B cell (primary cell): ENCODE measurements around the gene CRHR1. TPM values are rescaled to one million over a fixed set of nuclear protein-coding genes. Genes with fewer than 3 reads are reported as not detected.
A peak's percentile ranks its signal among the peaks of the same experiment; 100 is the strongest.

ENCODE experiments used
- ATAC-seq: fragments of 200-7000 bp; cut with Tn5 transposase; one replicate; pipeline ENCODE4 v1.10.0; 2021; ENCODE audit warnings: low read depth, mild to moderate bottlenecking, moderate number of reproducible peaks, moderate library complexity
- CTCF ChIA-PET: fragments of 350-600 bp; sonication (Branson Sonifier 250); formaldehyde crosslinking; loops from one replicate; lab custom pipeline; 2021; ENCODE audit warnings: antibody characterized with exemption, inconsistent platforms; lab: Charles Lee
- POLR2A ChIA-PET: fragments of 350-600 bp; sonication (Branson Sonifier 250); formaldehyde crosslinking; loops from one replicate; lab custom pipeline; 2021; ENCODE audit warnings: antibody characterized with exemption; lab: Charles Lee
- DNase-seq: peaks from one replicate; pipeline ENCODE4 v3.0.0; 2013
- H2AFZ ChIP-seq: 2 replicates; pipeline ENCODE4 v1.6.1; 2012; ENCODE audit warnings: mild to moderate bottlenecking, low read depth, low read length; ENCODE audit not compliant: insufficient read depth, poor library complexity, severe bottlenecking
- H3K27ac ChIP-seq, 2 donors: 1 replicate in 1 of 2; 2 replicates in 1 of 2; pipeline ENCODE4 v1.5.1; 2012 to 2013; ENCODE audit warnings: low read length in 2 of 2, mild to moderate bottlenecking in 2 of 2, moderate library complexity in 1 of 2
- H3K27me3 ChIP-seq, 4 experiments: fragments of 200-600 bp in 1 of 4; sonication (generic) in 1 of 4; replicated peaks in 1 of 4; 1 replicate in 2 of 4; 2 replicates in 2 of 4; pipeline versions ENCODE4 v1.6.1 to v1.7.0; 2013 to 2016; ENCODE audit warnings: low read length in 3 of 4, mild to moderate bottlenecking in 2 of 4, mixed read lengths in 1 of 4, moderate library complexity in 1 of 4; ENCODE audit not compliant: insufficient read depth in 4 of 4, control insufficient read depth in 3 of 4; ENCODE audit errors: control extremely low read depth in 1 of 4
- H3K36me3 ChIP-seq, 2 experiments: replicated peaks in 1 of 2; 1 replicate in 1 of 2; 2 replicates in 1 of 2; pipeline versions ENCODE4 v1.6.1 to v1.7.1; 2013; ENCODE audit warnings: low read length in 1 of 2; ENCODE audit not compliant: insufficient read depth in 2 of 2, control insufficient read depth in 1 of 2; ENCODE audit errors: control extremely low read depth in 1 of 2, extremely low read depth in 1 of 2
- H3K4me1 ChIP-seq, 2 donors: fragments of 200-600 bp in 1 of 2; sonication (generic) in 1 of 2; 1 replicate in 1 of 2; 2 replicates in 1 of 2; pipeline versions ENCODE4 v1.5.1 to v1.6.1; 2013 to 2017; ENCODE audit warnings: low read length in 2 of 2; ENCODE audit not compliant: control insufficient read depth in 2 of 2, insufficient read depth in 2 of 2
- H3K4me2 ChIP-seq: replicated peaks from 2 replicates; pipeline ENCODE3; 2012; ENCODE audit warnings: mild to moderate bottlenecking, low read depth, low read length; ENCODE audit not compliant: poor library complexity, severe bottlenecking
- H3K4me3 ChIP-seq, 5 experiments: fragments of 200-600 bp in 1 of 5; sonication (generic) in 1 of 5; 1 replicate in 3 of 5; 2 replicates in 2 of 5; pipeline versions ENCODE4 v1.5.1 to v1.7.0; 2011 to 2016; ENCODE audit warnings: low read length in 4 of 5, mild to moderate bottlenecking in 4 of 5, low read depth in 2 of 5, control low read depth in 1 of 5, moderate library complexity in 1 of 5; ENCODE audit not compliant: insufficient read depth in 1 of 5; ENCODE audit errors: control extremely low read depth in 1 of 5, extremely low read depth in 1 of 5
- H3K79me2 ChIP-seq: fragments of 200-600 bp; sonication (generic); one replicate; pipeline ENCODE4 v1.6.0; 2016; ENCODE audit warnings: low read length; ENCODE audit not compliant: control insufficient read depth, insufficient read depth
- H3K9ac ChIP-seq: fragments of 200-600 bp; sonication (generic); 2 replicates; pipeline ENCODE4 v1.6.1; 2017; ENCODE audit warnings: mild to moderate bottlenecking, low read length, moderate library complexity
- H3K9me3 ChIP-seq, 3 donors: one replicate each; pipeline versions ENCODE4 v1.6.1 to v1.7.1; 2013; ENCODE audit warnings: low read length in 2 of 3; ENCODE audit not compliant: control insufficient read depth in 2 of 3, insufficient read depth in 1 of 3; ENCODE audit errors: control extremely low read depth in 1 of 3
- H4K20me1 ChIP-seq: 2 replicates; pipeline ENCODE4 v1.6.0; 2012; ENCODE audit warnings: mild to moderate bottlenecking, low read length; ENCODE audit not compliant: insufficient read depth, control insufficient read depth, poor library complexity, severe bottlenecking
- H3K27ac Mint-ChIP-seq: one replicate; pipeline ENCODE4 v1.8.0; 2021; ENCODE audit warnings: mixed read lengths
- H3K27me3 Mint-ChIP-seq: one replicate; pipeline ENCODE4 v1.8.0; 2021; ENCODE audit warnings: mixed read lengths
- H3K4me1 Mint-ChIP-seq: one replicate; pipeline ENCODE4 v1.8.0; 2021; ENCODE audit warnings: mixed read lengths
- H3K4me3 Mint-ChIP-seq: one replicate; pipeline ENCODE4 v1.8.0; 2021; ENCODE audit warnings: mixed read lengths
- H3K9me3 Mint-ChIP-seq: one replicate; pipeline ENCODE4 v1.8.0; 2022; ENCODE audit warnings: mixed read lengths; ENCODE audit not compliant: insufficient read depth
- EZH2 ChIP-seq: IDR thresholded peaks from 2 replicates; pipeline ENCODE4 v1.6.1; 2012; ENCODE audit warnings: borderline replicate concordance, low read depth, mild to moderate bottlenecking, moderate library complexity, low read length; ENCODE audit not compliant: insufficient read depth, poor library complexity, severe bottlenecking
- WGBS: methylation state at CpG from one replicate; pipeline ENCODE4 v1.1.5; 2013; ENCODE audit warnings: missing lambda C conversion rate; ENCODE audit not compliant: insufficient coverage; 5-methylcytosine and 5-hydroxymethylcytosine counted together
- intact Hi-C: fragments of 100-400 bp; cut with micrococcal nuclease; formaldehyde crosslinking; loops from one replicate; pipeline ENCODE4 v1.10.0; 2022
- polyA plus RNA-seq: library from polyadenylated mRNA; depleted of rRNA; stranded (reverse); fragments of >200 nt; gene quantifications from 2 replicates; pipeline ENCODE4 v1.2.3, GENCODE V29; 2012
- total RNA-seq, 2 donors: library from RNA; stranded (reverse); fragments of 120-200 nt in 1 of 2; gene quantifications; 1 replicate in 1 of 2; 2 replicates in 1 of 2; pipeline versions ENCODE4 v1.2.3 to v1.2.4, GENCODE V29; 2013 to 2022
- TF ChIP-seq, protein P1 (sequence below): fragments of 200-600 bp; IDR thresholded peaks from one replicate; pipeline ENCODE4 v1.8.0; 2022; ENCODE audit warnings: antibody characterized with exemption, mild to moderate bottlenecking

CRHR1 gene
- total and polyA plus RNA-seq, 2 donors (not counting 1 experiment from before 2014, with no cell fraction given), result not detected

DNA sequence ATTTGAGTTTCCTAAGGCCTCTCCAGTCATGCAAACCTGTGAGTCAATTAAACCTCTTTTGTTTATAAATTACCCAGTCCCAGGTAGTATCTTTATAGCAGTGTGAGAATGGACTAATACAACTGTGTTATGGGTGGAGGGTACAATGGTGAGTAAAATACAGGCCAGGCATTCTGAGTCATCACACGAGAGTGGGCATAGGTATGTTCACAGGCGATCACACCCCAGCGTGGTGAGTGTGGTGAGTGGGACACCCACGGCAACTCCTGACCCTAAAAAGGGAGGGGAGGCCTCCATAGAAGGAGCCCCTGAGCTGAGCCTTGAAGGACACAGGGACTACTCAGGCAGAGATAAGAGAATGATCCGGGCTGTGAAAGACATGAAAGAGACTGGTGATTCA lies 87.6 kb downstream of the CRHR1 start:
- ChIA-PET CTCF (interaction anchor here (1.0 kb wide), 1 partner anchor 40 kb away, joined by 3 read pairs; no protein-coding TSS in a partner anchor), POLR2A (no interaction called here)
- Histone ChIP-seq H3K27ac (no peak overlapping the region), H3K36me3 (no peaks in the 10 kb centered on the region), H2AFZ (no peak overlapping the region), H3K4me3 (no peak overlapping the region), H3K4me2 (no peak overlapping the region), H4K20me1 (no peaks in the 10 kb centered on the region), H3K9ac (no peak overlapping the region), H3K79me2 (no peaks in the 10 kb centered on the region), H3K4me1 (no peaks in the 10 kb centered on the region), H3K27me3 (peaks cover 0 to 5% (median 0%) of the 10 kb centered on the region in 4 experiments), H3K9me3 (no peaks in the 10 kb centered on the region)
- Mint-ChIP-seq H3K4me1 (peaks cover 1% of the 10 kb centered on the region), H3K4me3 (no peak overlapping the region), H3K9me3 (no peaks in the 10 kb centered on the region), H3K27ac (no peak overlapping the region), H3K27me3 (peaks cover 30% of the 10 kb centered on the region)
- WGBS, result 85% methylated on average over 5 of the region's 5 CpGs
- no peak for TF ChIP-seq EZH2
- TF ChIP-seq, protein P1, sequence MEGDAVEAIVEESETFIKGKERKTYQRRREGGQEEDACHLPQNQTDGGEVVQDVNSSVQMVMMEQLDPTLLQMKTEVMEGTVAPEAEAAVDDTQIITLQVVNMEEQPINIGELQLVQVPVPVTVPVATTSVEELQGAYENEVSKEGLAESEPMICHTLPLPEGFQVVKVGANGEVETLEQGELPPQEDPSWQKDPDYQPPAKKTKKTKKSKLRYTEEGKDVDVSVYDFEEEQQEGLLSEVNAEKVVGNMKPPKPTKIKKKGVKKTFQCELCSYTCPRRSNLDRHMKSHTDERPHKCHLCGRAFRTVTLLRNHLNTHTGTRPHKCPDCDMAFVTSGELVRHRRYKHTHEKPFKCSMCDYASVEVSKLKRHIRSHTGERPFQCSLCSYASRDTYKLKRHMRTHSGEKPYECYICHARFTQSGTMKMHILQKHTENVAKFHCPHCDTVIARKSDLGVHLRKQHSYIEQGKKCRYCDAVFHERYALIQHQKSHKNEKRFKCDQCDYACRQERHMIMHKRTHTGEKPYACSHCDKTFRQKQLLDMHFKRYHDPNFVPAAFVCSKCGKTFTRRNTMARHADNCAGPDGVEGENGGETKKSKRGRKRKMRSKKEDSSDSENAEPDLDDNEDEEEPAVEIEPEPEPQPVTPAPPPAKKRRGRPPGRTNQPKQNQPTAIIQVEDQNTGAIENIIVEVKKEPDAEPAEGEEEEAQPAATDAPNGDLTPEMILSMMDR, result no peak
- intact Hi-C loops, result no loop called here
- no peak for ATAC-seq
- DNase-seq, result no peak

DNA sequence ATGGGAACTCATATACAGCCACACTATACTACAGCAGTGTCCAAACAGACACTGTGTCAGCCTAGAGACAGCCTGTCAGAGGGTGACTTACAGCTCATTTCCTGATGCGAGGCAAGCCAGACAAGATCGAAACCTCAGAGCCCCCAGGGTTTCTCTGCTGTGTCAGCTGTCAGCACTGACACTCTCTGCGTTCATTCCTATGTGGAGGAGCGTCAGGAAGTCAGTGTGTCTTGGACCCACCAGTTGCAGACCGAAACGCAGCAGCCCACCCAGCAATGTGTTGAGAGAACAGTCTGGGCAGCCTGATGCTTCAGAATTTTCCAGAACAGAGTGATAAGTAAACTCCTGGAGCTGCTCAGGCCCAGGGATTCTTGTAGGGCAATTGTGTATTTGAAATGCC lies 89.6 kb downstream of the CRHR1 start:
- Mint-ChIP-seq H3K4me1 (peaks cover 1% of the 10 kb centered on the region), H3K9me3 (no peaks in the 10 kb centered on the region), H3K4me3 (no peak overlapping the region), H3K27ac (no peak overlapping the region), H3K27me3 (peaks cover 25% of the 10 kb centered on the region)
- Histone ChIP-seq H3K4me3 (no peak overlapping the region), H3K79me2 (no peaks in the 10 kb centered on the region), H3K27ac (no peak overlapping the region), H3K27me3 (peaks cover 0 to 9% (median 1%) of the 10 kb centered on the region in 4 experiments), H3K36me3 (no peaks in the 10 kb centered on the region), H3K4me2 (no peak overlapping the region), H4K20me1 (no peaks in the 10 kb centered on the region), H3K4me1 (no peaks in the 10 kb centered on the region), H2AFZ (peak overlapping the region; percentile 50), H3K9ac (no peak overlapping the region), H3K9me3 (peaks cover 0 to 5% (median 0%) of the 10 kb centered on the region in 3 donors)
- WGBS, result 4% methylated on average over 6 of the region's 6 CpGs
- CTCF ChIA-PET, result interaction anchor here (1.0 to 1.9 kb wide), 3 partner anchors 12 to 21 kb away, joined by 6 to 7 read pairs (median 6); no protein-coding TSS in a partner anchor
- ATAC-seq (no peak), DNase-seq (no peak)
- intact Hi-C loops, result no loop called here
- POLR2A ChIA-PET, result interaction anchor here (0.5 kb wide), 1 partner anchor 179 kb away, joined by 10 read pairs; no protein-coding TSS in a partner anchor
- TF ChIP-seq, protein P1, result no peak
- no peak for TF ChIP-seq EZH2
